SK-N-SH (cell line): ENCODE measurements around the gene TMEM120B. TPM values are rescaled to one million over a fixed set of nuclear protein-coding genes. Genes with fewer than 3 reads are reported as not detected.

ENCODE experiments used
- CTCF ChIA-PET: fragments of 300-600, 350-600 bp; formaldehyde crosslinking; extraction: SDS; loops from one replicate; lab custom pipeline; 2021; lab: Yijun Ruan, JAX
- POLR2A ChIA-PET: fragments of 350-600 bp; sonication (Branson Sonifier 250); formaldehyde crosslinking; extraction: SDS; loops from one replicate; lab custom pipeline; 2020; ENCODE audit warnings: antibody characterized with exemption, inconsistent platforms; lab: Yijun Ruan, JAX
- DNase-seq: peaks from one replicate; pipeline ENCODE4 v3.0.0; 2012
- H2AFZ ChIP-seq: fragments of 200-600 bp; sonication (generic); 2 replicates; pipeline ENCODE4 v1.8.1; 2016; ENCODE audit warnings: antibody characterized with exemption, mild to moderate bottlenecking, low read depth
- H3F3A ChIP-seq: fragments of 200-600 bp; sonication (generic); replicated peaks from 2 replicates; pipeline ENCODE3; 2016; ENCODE audit warnings: antibody characterized with exemption, mild to moderate bottlenecking; ENCODE audit not compliant: insufficient read depth
- H3K27ac ChIP-seq, 2 experiments: fragments of 200-500 bp in 1 of 2; fragments of 200-600 bp in 1 of 2; sonication (Bioruptor generic) in 1 of 2; sonication (generic), shearing (Covaris generic) in 1 of 2; 2 replicates each; pipeline versions ENCODE4 v1.5.1 to v1.6.1; 2014 to 2016; ENCODE audit warnings: low read depth in 2 of 2, inconsistent platforms in 1 of 2, low read length in 1 of 2, mild to moderate bottlenecking in 1 of 2, mixed read lengths in 1 of 2
- H3K27me3 ChIP-seq: fragments of 200-600 bp; sonication (generic), shearing (Covaris generic); 2 replicates; pipeline ENCODE4 v1.6.1; 2016; ENCODE audit warnings: mixed run types; ENCODE audit not compliant: insufficient read depth
- H3K36me3 ChIP-seq, 2 experiments: fragments of 200-500 bp in 1 of 2; fragments of 200-600 bp in 1 of 2; sonication (Bioruptor generic) in 1 of 2; sonication (generic) in 1 of 2; replicated peaks in 1 of 2; 2 replicates each; pipeline versions ENCODE3 to v1.5.1; 2014 to 2016; ENCODE audit warnings: low read length in 1 of 2, mild to moderate bottlenecking in 1 of 2; ENCODE audit not compliant: insufficient read depth in 2 of 2, control insufficient read depth in 1 of 2
- H3K4me1 ChIP-seq, 2 experiments: fragments of 200-500 bp in 1 of 2; fragments of 200-600 bp in 1 of 2; sonication (Bioruptor generic) in 1 of 2; sonication (generic), shearing (Covaris generic) in 1 of 2; 2 replicates each; pipeline versions ENCODE4 v1.5.1 to v1.6.1; 2014 to 2016; ENCODE audit warnings: low read depth in 1 of 2, low read length in 1 of 2, mixed run types in 1 of 2; ENCODE audit not compliant: insufficient read depth in 2 of 2, control insufficient read depth in 1 of 2
- H3K4me2 ChIP-seq: fragments of 200-600 bp; sonication (generic), shearing (Covaris generic); 2 replicates; pipeline ENCODE4 v1.6.1; 2017; ENCODE audit warnings: mixed run types
- H3K4me3 ChIP-seq, 2 experiments: fragments of 200-500 bp in 1 of 2; fragments of 200-600 bp in 1 of 2; sonication (Bioruptor generic) in 1 of 2; sonication (generic), shearing (Covaris generic) in 1 of 2; 2 replicates each; pipeline versions ENCODE4 v1.5.1 to v1.8.1; 2014 to 2016; ENCODE audit warnings: low read depth in 2 of 2, inconsistent platforms in 1 of 2, low read length in 1 of 2, mild to moderate bottlenecking in 1 of 2, mixed read lengths in 1 of 2, moderate library complexity in 1 of 2
- H3K79me2 ChIP-seq: fragments of 200-600 bp; sonication (generic); 2 replicates; pipeline ENCODE4 v1.8.1; 2017; ENCODE audit warnings: mild to moderate bottlenecking; ENCODE audit not compliant: insufficient read depth
- H3K9ac ChIP-seq: fragments of 200-600 bp; sonication (generic); 2 replicates; pipeline ENCODE4 v1.6.1; 2017; ENCODE audit warnings: mixed run types
- H3K9me2 ChIP-seq: fragments of 200-600 bp; sonication (generic); 2 replicates; pipeline ENCODE4 v1.6.1; 2017; ENCODE audit warnings: mixed run types
- H3K9me3 ChIP-seq: fragments of 200-600 bp; sonication (generic); 2 replicates; pipeline ENCODE4 v1.6.1; 2017; ENCODE audit warnings: mixed run types, mild to moderate bottlenecking, moderate library complexity
- H4K20me1 ChIP-seq: fragments of 200-600 bp; sonication (generic); 2 replicates; pipeline ENCODE4 v1.6.1; 2017; ENCODE audit warnings: mild to moderate bottlenecking, mixed run types; ENCODE audit not compliant: insufficient read depth
- CHD2 ChIP-seq: fragments of 150-350 bp; IDR thresholded peaks from 2 replicates; pipeline ENCODE4 v1.6.1; 2018; ENCODE audit warnings: low read length; ENCODE audit not compliant: partially characterized antibody
- ELF1 ChIP-seq: IDR thresholded peaks from 2 replicates; pipeline ENCODE4 v1.4.0; 2012
- EP300 ChIP-seq, 2 experiments: IDR thresholded peaks; 2 replicates each; pipeline versions ENCODE4 v1.4.0 to v1.6.1; 2012; ENCODE audit warnings: borderline replicate concordance in 1 of 2, low read depth in 1 of 2, low read length in 1 of 2
- EZH2phosphoT487 ChIP-seq: fragments of 200-600 bp; sonication (generic); IDR thresholded peaks from 2 replicates; pipeline ENCODE4 v1.6.1; 2017; ENCODE audit warnings: low read depth, mixed run types, mild to moderate bottlenecking, antibody characterized with exemption, moderate library complexity, borderline replicate concordance
- FOXJ3 ChIP-seq: sonication (generic); formaldehyde crosslinking; IDR thresholded peaks from 2 replicates; pipeline ENCODE4 v1.5.1; 2020; ENCODE audit warnings: mild to moderate bottlenecking, missing genetic modification reagents
- FOXM1 ChIP-seq: IDR thresholded peaks from 2 replicates; pipeline ENCODE4 v1.4.0; 2012; ENCODE audit warnings: low read depth, mild to moderate bottlenecking
- GATA2 ChIP-seq: sonication (generic); formaldehyde crosslinking; IDR thresholded peaks from 2 replicates; pipeline ENCODE4 v1.5.0; 2020; ENCODE audit warnings: mild to moderate bottlenecking, missing genetic modification reagents
- JUND ChIP-seq: IDR thresholded peaks from 2 replicates; pipeline ENCODE4 v1.4.0; 2012
- MEF2A ChIP-seq: IDR thresholded peaks from 2 replicates; pipeline ENCODE4 v1.4.0; 2012; ENCODE audit warnings: low read depth, borderline replicate concordance
- NFIC ChIP-seq: IDR thresholded peaks from 2 replicates; pipeline ENCODE4 v1.4.0; 2012; ENCODE audit warnings: borderline replicate concordance
- RAD21 ChIP-seq: IDR thresholded peaks from 2 replicates; pipeline ENCODE4 v1.6.1; 2012; ENCODE audit warnings: mild to moderate bottlenecking, low read length
- RXRA ChIP-seq: IDR thresholded peaks from 2 replicates; pipeline ENCODE4 v1.4.0; 2012; ENCODE audit warnings: low read depth, mild to moderate bottlenecking, borderline replicate concordance
- SIN3A ChIP-seq: IDR thresholded peaks from 2 replicates; pipeline ENCODE4 v1.6.1; 2012; ENCODE audit warnings: low read depth, mild to moderate bottlenecking, low read length, moderate library complexity, borderline replicate concordance
- SMC3 ChIP-seq: IDR thresholded peaks from 2 replicates; pipeline ENCODE4 v1.6.1; 2012; ENCODE audit warnings: low read depth, low read length, improper control_type of control experiment
- TEAD4 ChIP-seq: IDR thresholded peaks from 2 replicates; pipeline ENCODE4 v1.4.0; 2012; ENCODE audit warnings: mild to moderate bottlenecking, borderline replicate concordance; ENCODE audit not compliant: insufficient read depth
- WGBS: methylation state at CpG from one replicate; pipeline ENCODE4 v1.1.6; 2017; ENCODE audit warnings: low lambda C conversion rate; 5-methylcytosine and 5-hydroxymethylcytosine counted together
- polyA plus RNA-seq, 3 experiments: library from polyadenylated mRNA; depleted of rRNA; stranded (reverse); fragments of >200 nt; gene quantifications; 2 replicates each; pipeline ENCODE4 v1.2.3, GENCODE V29; 2012
- TF ChIP-seq, protein P1 (sequence below): IDR thresholded peaks from 2 replicates; pipeline ENCODE4 v1.6.1; 2012; ENCODE audit warnings: mild to moderate bottlenecking, low read depth, low read length, moderate library complexity
- TF ChIP-seq, protein P2 (sequence below): IDR thresholded peaks from 2 replicates; pipeline ENCODE4; 2012

Gene TMEM120B
- polyA plus RNA-seq, 1 of the 3 experiments (the other 2 are of a cell fraction), result 15.4 TPM

DNA sequence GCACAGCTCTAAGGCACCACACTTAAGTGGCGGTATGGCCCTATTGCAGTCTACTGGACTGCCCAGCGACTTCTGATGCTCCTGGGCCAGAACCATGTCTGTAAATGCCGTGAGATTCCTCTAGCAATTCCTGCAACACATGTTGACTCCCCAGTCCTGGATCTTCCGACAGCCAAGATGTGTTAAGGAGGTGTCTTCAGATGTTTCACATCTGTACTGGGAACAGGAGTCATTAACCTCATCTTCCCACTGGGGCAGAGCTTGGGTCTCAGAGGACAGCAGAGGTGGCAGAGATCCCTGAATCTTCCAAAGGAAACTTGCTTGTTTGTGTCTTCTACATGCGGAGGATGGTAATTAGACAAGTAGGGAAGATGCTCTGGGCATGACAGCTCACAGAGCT, 8.2 kb downstream of the TMEM120B start:
- no peaks in the 10 kb centered on the region for H3K27me3 ChIP-seq
- WGBS, result 93% methylated on average over 4 of the region's 5 CpGs
- H3K9ac ChIP-seq, result peak overlapping the region; percentile 45; the same call in 1 of the 2 replicates
- peaks cover 3% of the 10 kb centered on the region for H3F3A ChIP-seq
- H3K9me2 ChIP-seq, result no peaks in the 10 kb centered on the region
- peak overlapping the region; percentile 35; the same call in 1 of the 2 replicates for H3K4me2 ChIP-seq
- DNase-seq, result no peak
- POLR2A ChIA-PET, result no interaction called here
- H3K79me2 ChIP-seq, result peaks cover 75% of the 10 kb centered on the region; the same call in 1 of the 2 replicates
- H3K4me3 ChIP-seq, result no peak overlapping the region
- no peaks in the 10 kb centered on the region for H4K20me1 ChIP-seq
- CTCF ChIA-PET, result interaction anchor here (0.8 to 5.3 kb wide), 5 partner anchors 16 to 74 kb away, joined by 3 to 34 read pairs (median 3); partner anchors contain the start of gene RHOF
- TF ChIP-seq RXRA (no peak), SIN3A (no peak), TEAD4 (no peak), NFIC (no peak), CHD2 (no peak), ELF1 (no peak), FOXJ3 (CRISPR knock-in tag) (no peak), EP300 (IDR thresholded peaks at IDR 0.05; ENCODE audit: borderline replicate concordance in 1 of 2, low read depth in 1 of 2, low read length in 1 of 2) (no peak), MEF2A (no peak), SMC3 (no peak), EZH2phosphoT487 (no peak), GATA2 (no peak), FOXM1 (no peak), RAD21 (no peak), JUND (no peak)
- TF ChIP-seq, protein P1, sequence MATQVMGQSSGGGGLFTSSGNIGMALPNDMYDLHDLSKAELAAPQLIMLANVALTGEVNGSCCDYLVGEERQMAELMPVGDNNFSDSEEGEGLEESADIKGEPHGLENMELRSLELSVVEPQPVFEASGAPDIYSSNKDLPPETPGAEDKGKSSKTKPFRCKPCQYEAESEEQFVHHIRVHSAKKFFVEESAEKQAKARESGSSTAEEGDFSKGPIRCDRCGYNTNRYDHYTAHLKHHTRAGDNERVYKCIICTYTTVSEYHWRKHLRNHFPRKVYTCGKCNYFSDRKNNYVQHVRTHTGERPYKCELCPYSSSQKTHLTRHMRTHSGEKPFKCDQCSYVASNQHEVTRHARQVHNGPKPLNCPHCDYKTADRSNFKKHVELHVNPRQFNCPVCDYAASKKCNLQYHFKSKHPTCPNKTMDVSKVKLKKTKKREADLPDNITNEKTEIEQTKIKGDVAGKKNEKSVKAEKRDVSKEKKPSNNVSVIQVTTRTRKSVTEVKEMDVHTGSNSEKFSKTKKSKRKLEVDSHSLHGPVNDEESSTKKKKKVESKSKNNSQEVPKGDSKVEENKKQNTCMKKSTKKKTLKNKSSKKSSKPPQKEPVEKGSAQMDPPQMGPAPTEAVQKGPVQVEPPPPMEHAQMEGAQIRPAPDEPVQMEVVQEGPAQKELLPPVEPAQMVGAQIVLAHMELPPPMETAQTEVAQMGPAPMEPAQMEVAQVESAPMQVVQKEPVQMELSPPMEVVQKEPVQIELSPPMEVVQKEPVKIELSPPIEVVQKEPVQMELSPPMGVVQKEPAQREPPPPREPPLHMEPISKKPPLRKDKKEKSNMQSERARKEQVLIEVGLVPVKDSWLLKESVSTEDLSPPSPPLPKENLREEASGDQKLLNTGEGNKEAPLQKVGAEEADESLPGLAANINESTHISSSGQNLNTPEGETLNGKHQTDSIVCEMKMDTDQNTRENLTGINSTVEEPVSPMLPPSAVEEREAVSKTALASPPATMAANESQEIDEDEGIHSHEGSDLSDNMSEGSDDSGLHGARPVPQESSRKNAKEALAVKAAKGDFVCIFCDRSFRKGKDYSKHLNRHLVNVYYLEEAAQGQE, result no peak
- TF ChIP-seq, protein P2, sequence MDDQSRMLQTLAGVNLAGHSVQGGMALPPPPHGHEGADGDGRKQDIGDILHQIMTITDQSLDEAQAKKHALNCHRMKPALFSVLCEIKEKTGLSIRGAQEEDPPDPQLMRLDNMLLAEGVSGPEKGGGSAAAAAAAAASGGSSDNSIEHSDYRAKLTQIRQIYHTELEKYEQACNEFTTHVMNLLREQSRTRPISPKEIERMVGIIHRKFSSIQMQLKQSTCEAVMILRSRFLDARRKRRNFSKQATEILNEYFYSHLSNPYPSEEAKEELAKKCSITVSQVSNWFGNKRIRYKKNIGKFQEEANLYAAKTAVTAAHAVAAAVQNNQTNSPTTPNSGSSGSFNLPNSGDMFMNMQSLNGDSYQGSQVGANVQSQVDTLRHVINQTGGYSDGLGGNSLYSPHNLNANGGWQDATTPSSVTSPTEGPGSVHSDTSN, result no peak
- H3K9me3 ChIP-seq, result no peaks in the 10 kb centered on the region
- peaks cover 0 to 7% of the 10 kb centered on the region in 2 experiments for H3K36me3 ChIP-seq
- peak overlapping the region in 1 of 2 experiments; percentile 81; a peak in 2 of 4 replicates for H3K27ac ChIP-seq
- peaks cover 0 to 9% of the 10 kb centered on the region in 2 experiments; a peak in 2 of 4 replicates for H3K4me1 ChIP-seq
- no peak overlapping the region for H2AFZ ChIP-seq
